ENCODE results near the gene RYR3. TPM values are rescaled to one million over a fixed set of nuclear protein-coding genes. Genes with fewer than 3 reads are reported as not detected.

RYR3 gene
- total and polyA plus RNA-seq, 4 donors = 0.09 to 1.4 (median 0.47) TPM

DNA sequence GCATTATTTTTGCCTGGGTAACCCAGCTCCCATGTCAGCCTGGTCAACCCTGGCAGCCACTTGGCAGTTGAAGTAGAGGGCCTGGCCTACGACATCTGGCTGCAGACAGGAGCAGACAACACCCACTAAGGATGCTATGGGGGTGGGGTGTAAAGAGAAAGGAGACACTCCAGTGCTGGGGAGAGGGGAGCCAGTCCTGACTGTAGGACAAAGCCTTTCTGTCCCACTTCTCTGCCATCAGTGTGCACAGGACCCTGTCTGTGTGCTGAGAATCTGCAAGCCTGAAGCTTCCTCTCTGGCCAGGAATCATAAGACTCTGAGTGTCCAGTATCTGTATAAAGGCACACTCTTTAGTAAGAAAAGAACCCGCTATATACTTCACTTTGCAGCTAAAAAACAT, 561.2 kb downstream of the RYR3 start:
- 88 to 95% methylated on average over 2 of the region's 2 CpGs for WGBS, 2 donors
- H3K4me1 ChIP-seq (ENCODE audit: control insufficient read depth in 5 of 5, insufficient read depth in 5 of 5, low read length in 5 of 5) = peaks cover 0 to 15% (median 3%) of the 10 kb centered on the region in 5 donors
- H3K9me3 ChIP-seq (ENCODE audit: control insufficient read depth in 4 of 4, insufficient read depth in 3 of 4, low read length in 3 of 4) = no peaks in the 10 kb centered on the region
- no peak overlapping the region for H3K4me3 ChIP-seq
- TF ChIP-seq, protein P1, sequence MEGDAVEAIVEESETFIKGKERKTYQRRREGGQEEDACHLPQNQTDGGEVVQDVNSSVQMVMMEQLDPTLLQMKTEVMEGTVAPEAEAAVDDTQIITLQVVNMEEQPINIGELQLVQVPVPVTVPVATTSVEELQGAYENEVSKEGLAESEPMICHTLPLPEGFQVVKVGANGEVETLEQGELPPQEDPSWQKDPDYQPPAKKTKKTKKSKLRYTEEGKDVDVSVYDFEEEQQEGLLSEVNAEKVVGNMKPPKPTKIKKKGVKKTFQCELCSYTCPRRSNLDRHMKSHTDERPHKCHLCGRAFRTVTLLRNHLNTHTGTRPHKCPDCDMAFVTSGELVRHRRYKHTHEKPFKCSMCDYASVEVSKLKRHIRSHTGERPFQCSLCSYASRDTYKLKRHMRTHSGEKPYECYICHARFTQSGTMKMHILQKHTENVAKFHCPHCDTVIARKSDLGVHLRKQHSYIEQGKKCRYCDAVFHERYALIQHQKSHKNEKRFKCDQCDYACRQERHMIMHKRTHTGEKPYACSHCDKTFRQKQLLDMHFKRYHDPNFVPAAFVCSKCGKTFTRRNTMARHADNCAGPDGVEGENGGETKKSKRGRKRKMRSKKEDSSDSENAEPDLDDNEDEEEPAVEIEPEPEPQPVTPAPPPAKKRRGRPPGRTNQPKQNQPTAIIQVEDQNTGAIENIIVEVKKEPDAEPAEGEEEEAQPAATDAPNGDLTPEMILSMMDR (IDR thresholded peaks at IDR 0.05; ENCODE audit: control extremely low read depth, extremely low read depth) = no peak
- DNase-seq = no peak
- H3K27me3 ChIP-seq (ENCODE audit: control insufficient read depth in 3 of 3, insufficient read depth in 3 of 3, low read length in 2 of 3) = no peaks in the 10 kb centered on the region
- H3K36me3 ChIP-seq (ENCODE audit: control insufficient read depth in 4 of 4, insufficient read depth in 4 of 4, low read length in 4 of 4) = peaks cover 0 to 2% (median 0%) of the 10 kb centered on the region in 4 donors
- ATAC-seq (ENCODE audit: insufficient read depth, low FRiP score) = no peak
- no peak overlapping the region for H3K27ac ChIP-seq (ENCODE audit: low read depth in 1 of 2, low read length in 1 of 2)
- H3K9ac ChIP-seq (ENCODE audit: insufficient read depth in 1 of 2, low read length in 2 of 2) = no peak overlapping the region

DNA sequence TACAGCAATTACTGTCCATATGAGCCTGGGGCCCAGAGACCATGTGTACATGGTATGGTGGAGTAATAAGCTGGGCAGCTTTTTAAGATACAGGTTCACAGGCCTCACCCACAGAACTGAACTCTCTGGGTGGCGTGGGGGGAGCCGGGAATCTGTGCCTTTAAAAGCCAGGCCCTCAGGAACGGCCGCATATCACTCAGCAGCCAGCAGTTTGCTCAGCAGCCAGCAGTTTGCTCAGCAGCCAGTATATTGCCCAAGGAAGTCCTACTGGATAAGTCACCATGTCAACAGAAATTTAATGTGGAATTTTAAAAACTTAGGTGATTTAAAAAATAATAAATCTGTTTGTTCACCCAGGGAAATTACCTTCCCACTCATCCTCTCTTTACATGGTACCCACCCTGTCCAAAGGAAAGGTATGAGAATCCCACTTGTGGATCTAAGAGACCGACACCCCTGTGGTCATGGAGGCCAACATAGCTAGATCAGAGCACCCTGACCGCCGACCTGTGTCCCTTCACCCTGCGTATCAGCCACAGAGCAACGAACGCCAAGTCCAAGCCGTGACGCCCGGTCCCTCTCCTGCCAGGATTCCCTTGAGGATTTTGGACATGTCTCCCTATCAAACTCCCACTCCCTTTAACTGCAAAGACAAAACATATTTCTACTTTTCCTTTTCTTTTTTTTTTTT, 561.8 kb downstream of the RYR3 start:
- peaks cover 0 to 2% (median 0%) of the 10 kb centered on the region in 4 donors for H3K36me3 ChIP-seq (ENCODE audit: control insufficient read depth in 4 of 4, insufficient read depth in 4 of 4, low read length in 4 of 4)
- TF ChIP-seq, protein P1 (IDR thresholded peaks at IDR 0.05; ENCODE audit: control extremely low read depth, extremely low read depth) = no peak
- H3K4me1 ChIP-seq (ENCODE audit: control insufficient read depth in 5 of 5, insufficient read depth in 5 of 5, low read length in 5 of 5) = peaks cover 0 to 15% (median 3%) of the 10 kb centered on the region in 5 donors
- H3K9me3 ChIP-seq (ENCODE audit: control insufficient read depth in 4 of 4, insufficient read depth in 3 of 4, low read length in 3 of 4) = no peaks in the 10 kb centered on the region
- H3K4me3 ChIP-seq = no peak overlapping the region
- no peak overlapping the region for H3K27ac ChIP-seq (ENCODE audit: low read depth in 1 of 2, low read length in 1 of 2)
- ATAC-seq (ENCODE audit: insufficient read depth, low FRiP score) (no peak), DNase-seq (peak in 1 of 3 donors; percentile 26)
- WGBS, 2 donors = 88 to 91% methylated on average over 13 of the region's 13 CpGs
- H3K9ac ChIP-seq (ENCODE audit: insufficient read depth in 1 of 2, low read length in 2 of 2) = no peak overlapping the region
- no peaks in the 10 kb centered on the region for H3K27me3 ChIP-seq (ENCODE audit: control insufficient read depth in 3 of 3, insufficient read depth in 3 of 3, low read length in 2 of 3)

DNA sequence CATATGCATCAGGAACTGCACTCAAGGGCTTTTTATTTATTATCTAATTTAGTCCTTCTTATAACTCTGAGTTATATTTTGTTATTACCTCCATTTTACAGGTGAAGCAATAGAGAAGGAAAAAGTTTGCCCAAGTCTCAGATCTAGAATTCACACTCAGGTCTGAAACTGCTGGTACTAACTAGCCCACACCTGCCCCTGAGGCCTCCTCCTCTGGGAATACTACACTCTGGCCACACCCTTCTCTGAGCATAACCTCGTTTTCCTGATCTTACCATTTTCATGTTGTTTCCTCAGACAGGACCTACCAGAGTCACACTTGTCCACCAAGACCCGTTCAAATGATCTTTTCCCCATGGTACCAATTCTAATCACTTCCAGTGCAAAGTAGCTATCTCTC, 563.4 kb downstream of the RYR3 start:
- Histone ChIP-seq H3K27ac (ENCODE audit: low read depth in 1 of 2, low read length in 1 of 2) (no peak overlapping the region), H3K4me3 (no peak overlapping the region), H3K9ac (ENCODE audit: insufficient read depth in 1 of 2, low read length in 2 of 2) (no peak overlapping the region), H3K27me3 (ENCODE audit: control insufficient read depth in 3 of 3, insufficient read depth in 3 of 3, low read length in 2 of 3) (no peaks in the 10 kb centered on the region), H3K36me3 (ENCODE audit: control insufficient read depth in 4 of 4, insufficient read depth in 4 of 4, low read length in 4 of 4) (peaks cover 0 to 2% (median 0%) of the 10 kb centered on the region in 4 donors), H3K9me3 (ENCODE audit: control insufficient read depth in 4 of 4, insufficient read depth in 3 of 4, low read length in 3 of 4) (no peaks in the 10 kb centered on the region), H3K4me1 (ENCODE audit: control insufficient read depth in 5 of 5, insufficient read depth in 5 of 5, low read length in 5 of 5) (peaks cover 0 to 15% (median 3%) of the 10 kb centered on the region in 5 donors)
- TF ChIP-seq, protein P1 (IDR thresholded peaks at IDR 0.05; ENCODE audit: control extremely low read depth, extremely low read depth) = no peak
- WGBS, 2 donors = 88 to 93% methylated on average over 2 of the region's 2 CpGs
- DNase-seq (no peak), ATAC-seq (ENCODE audit: insufficient read depth, low FRiP score) (no peak)

All from lung (tissue), 12 donors.